CD14-positive monocyte (primary cell): ENCODE results near the gene ABHD5. TPM values are rescaled to one million over a fixed set of nuclear protein-coding genes. Genes with fewer than 3 reads are reported as not detected.
A peak's percentile ranks its signal among the peaks of the same experiment; 100 is the strongest.
"Not testable (repeated sequence)": the region's sequence is repeated elsewhere in the genome, so short reads cannot be mapped to it uniquely, and the experiment has no call there.

Experiments used
- DNase-seq, 3 donors: peaks; one replicate each; pipeline ENCODE4 v3.0.0-alpha.2; 2011 to 2022
- H2AFZ ChIP-seq: 2 replicates; pipeline ENCODE4 v1.6.0; 2012; ENCODE audit warnings: mild to moderate bottlenecking, low read depth, low read length, inconsistent platforms; ENCODE audit not compliant: insufficient read depth, poor library complexity, severe bottlenecking
- H3K27ac ChIP-seq, 2 donors: 1 replicate in 1 of 2; 2 replicates in 1 of 2; pipeline ENCODE4 v1.5.1; 2012 to 2013; ENCODE audit warnings: low read length in 2 of 2, control low read depth in 1 of 2, inconsistent platforms in 1 of 2, low read depth in 1 of 2, mild to moderate bottlenecking in 1 of 2
- H3K27me3 ChIP-seq, 2 donors: one replicate each; pipeline versions ENCODE4 v1.6.0 to v1.6.1; 2011 to 2013; ENCODE audit warnings: low read length in 2 of 2; ENCODE audit not compliant: control insufficient read depth in 2 of 2, insufficient read depth in 2 of 2
- H3K36me3 ChIP-seq, 2 donors: replicated peaks in 1 of 2; 1 replicate in 1 of 2; 2 replicates in 1 of 2; pipeline versions ENCODE4 v1.5.1 to v1.6.1; 2012 to 2013; ENCODE audit warnings: low read length in 2 of 2, control low read depth in 1 of 2, inconsistent platforms in 1 of 2, mild to moderate bottlenecking in 1 of 2; ENCODE audit not compliant: insufficient read depth in 2 of 2, control insufficient read depth in 1 of 2
- H3K4me1 ChIP-seq, 2 donors: 1 replicate in 1 of 2; 2 replicates in 1 of 2; pipeline versions ENCODE4 v1.5.1 to v1.6.1; 2012 to 2013; ENCODE audit warnings: low read length in 2 of 2, control low read depth in 1 of 2, inconsistent platforms in 1 of 2, mild to moderate bottlenecking in 1 of 2, moderate library complexity in 1 of 2; ENCODE audit not compliant: insufficient read depth in 2 of 2, control insufficient read depth in 1 of 2
- H3K4me2 ChIP-seq: replicated peaks from 2 replicates; pipeline ENCODE3; 2012; ENCODE audit warnings: low read length, moderate library complexity, mild to moderate bottlenecking; ENCODE audit not compliant: poor library complexity, severe bottlenecking; ENCODE audit errors: extremely low read depth
- H3K4me3 ChIP-seq, 3 experiments: fragments of 200-600 bp in 1 of 3; sonication (generic) in 1 of 3; replicated peaks in 1 of 3; 1 replicate in 2 of 3; 2 replicates in 1 of 3; pipeline ENCODE4 v1.5.1; 2011 to 2013; ENCODE audit warnings: low read length in 3 of 3, mild to moderate bottlenecking in 3 of 3, control low read depth in 2 of 3, low read depth in 2 of 3, inconsistent platforms in 1 of 3, moderate library complexity in 1 of 3
- H3K79me2 ChIP-seq: 2 replicates; pipeline ENCODE4 v1.6.0; 2012; ENCODE audit warnings: mild to moderate bottlenecking, control low read depth, inconsistent platforms, low read length, moderate library complexity; ENCODE audit not compliant: insufficient read depth
- H3K9ac ChIP-seq: 2 replicates; pipeline ENCODE4 v1.6.0; 2017; ENCODE audit warnings: low read length, mild to moderate bottlenecking; ENCODE audit not compliant: insufficient read depth, poor library complexity, severe bottlenecking
- H3K9me3 ChIP-seq, 2 donors: replicated peaks in 1 of 2; 1 replicate in 1 of 2; 2 replicates in 1 of 2; pipeline versions ENCODE4 v1.5.1 to v1.6.1; 2012 to 2013; ENCODE audit warnings: low read length in 2 of 2, control low read depth in 1 of 2; ENCODE audit not compliant: control insufficient read depth in 1 of 2, insufficient read depth in 1 of 2
- H4K20me1 ChIP-seq: 2 replicates; pipeline ENCODE4 v1.6.0; 2012; ENCODE audit warnings: mild to moderate bottlenecking, low read length, control low read depth, moderate library complexity; ENCODE audit not compliant: insufficient read depth
- H3K27ac Mint-ChIP-seq, 7 donors: one replicate each; pipeline ENCODE4 v1.8.0; 2020; ENCODE audit warnings: mild to moderate bottlenecking in 7 of 7, mixed read lengths in 7 of 7, moderate library complexity in 6 of 7, inconsistent platforms in 2 of 7
- H3K27me3 Mint-ChIP-seq, 3 donors: one replicate each; pipeline ENCODE4 v1.8.0; 2021 to 2022; ENCODE audit warnings: low read depth in 3 of 3, mild to moderate bottlenecking in 3 of 3, mixed read lengths in 3 of 3, moderate library complexity in 3 of 3, inconsistent platforms in 1 of 3
- H3K36me3 Mint-ChIP-seq, 2 donors: one replicate each; pipeline ENCODE4 v1.8.0; 2020; ENCODE audit warnings: mixed read lengths in 2 of 2, inconsistent platforms in 1 of 2, mild to moderate bottlenecking in 1 of 2
- H3K4me1 Mint-ChIP-seq: one replicate; pipeline ENCODE4 v1.8.0; 2020; ENCODE audit warnings: mild to moderate bottlenecking, mixed read lengths
- H3K4me3 Mint-ChIP-seq, 2 donors: one replicate each; pipeline ENCODE4 v1.8.0; 2020; ENCODE audit warnings: mild to moderate bottlenecking in 2 of 2, mixed read lengths in 2 of 2, moderate library complexity in 1 of 2
- H3K9me3 Mint-ChIP-seq, 7 donors: one replicate each; pipeline ENCODE4 v1.8.0; 2020 to 2022; ENCODE audit warnings: mixed read lengths in 7 of 7, mild to moderate bottlenecking in 6 of 7, moderate library complexity in 6 of 7, inconsistent platforms in 2 of 7
- WGBS: methylation state at CpG from one replicate; pipeline ENCODE4 v1.1.5; 2013; ENCODE audit warnings: missing lambda C conversion rate; ENCODE audit not compliant: insufficient coverage; 5-methylcytosine and 5-hydroxymethylcytosine counted together
- intact Hi-C, 2 donors: fragments of 100-400 bp; cut with micrococcal nuclease; formaldehyde crosslinking; loops; one replicate each; pipeline versions ENCODE4 v1.15.0 to v1.15.1; 2023
- polyA plus RNA-seq, 3 donors: library from polyadenylated mRNA; depleted of rRNA in 1 of 3; unstranded in 2 of 3; stranded (reverse) in 1 of 3; fragments of 300-500 nt in 2 of 3; fragments of >200 nt in 1 of 3; fragmentation: Illumina TruSeq in 2 of 3; gene quantifications; 1 replicate in 2 of 3; 2 replicates in 1 of 3; pipeline ENCODE4 v1.2.3, GENCODE V29; 2012 to 2021
- TF ChIP-seq, protein P1 (sequence below): fragments of 200-600 bp; IDR thresholded peaks from one replicate; pipeline ENCODE4 v1.8.0; 2022; ENCODE audit warnings: antibody characterized with exemption, mild to moderate bottlenecking

Gene ABHD5
- polyA plus RNA-seq, 3 donors, result 32.9 to 40.0 (median 34.5) TPM

DNA sequence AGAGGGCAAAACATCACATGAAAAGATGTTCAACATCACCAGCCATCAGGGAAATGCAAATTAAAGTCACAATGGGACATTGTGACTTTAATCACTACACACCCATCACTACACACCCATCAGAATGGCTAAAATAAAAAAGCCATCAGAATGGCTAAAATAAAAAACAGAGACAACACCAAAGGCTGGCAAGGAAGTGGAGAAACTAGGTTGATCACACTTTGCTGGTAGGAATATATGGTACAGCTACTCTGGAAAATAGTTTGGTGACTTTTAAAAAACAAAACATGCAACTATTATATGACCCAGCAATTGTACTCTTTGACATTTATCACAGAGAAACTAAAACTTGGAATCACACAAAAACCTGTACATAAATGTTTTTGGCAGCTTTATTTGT is 15.1 kb upstream of the ABHD5 start:
- no peak overlapping the region for H3K27ac Mint-ChIP-seq
- TF ChIP-seq, protein P1, sequence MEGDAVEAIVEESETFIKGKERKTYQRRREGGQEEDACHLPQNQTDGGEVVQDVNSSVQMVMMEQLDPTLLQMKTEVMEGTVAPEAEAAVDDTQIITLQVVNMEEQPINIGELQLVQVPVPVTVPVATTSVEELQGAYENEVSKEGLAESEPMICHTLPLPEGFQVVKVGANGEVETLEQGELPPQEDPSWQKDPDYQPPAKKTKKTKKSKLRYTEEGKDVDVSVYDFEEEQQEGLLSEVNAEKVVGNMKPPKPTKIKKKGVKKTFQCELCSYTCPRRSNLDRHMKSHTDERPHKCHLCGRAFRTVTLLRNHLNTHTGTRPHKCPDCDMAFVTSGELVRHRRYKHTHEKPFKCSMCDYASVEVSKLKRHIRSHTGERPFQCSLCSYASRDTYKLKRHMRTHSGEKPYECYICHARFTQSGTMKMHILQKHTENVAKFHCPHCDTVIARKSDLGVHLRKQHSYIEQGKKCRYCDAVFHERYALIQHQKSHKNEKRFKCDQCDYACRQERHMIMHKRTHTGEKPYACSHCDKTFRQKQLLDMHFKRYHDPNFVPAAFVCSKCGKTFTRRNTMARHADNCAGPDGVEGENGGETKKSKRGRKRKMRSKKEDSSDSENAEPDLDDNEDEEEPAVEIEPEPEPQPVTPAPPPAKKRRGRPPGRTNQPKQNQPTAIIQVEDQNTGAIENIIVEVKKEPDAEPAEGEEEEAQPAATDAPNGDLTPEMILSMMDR, result no peak
- H3K27me3 Mint-ChIP-seq, result peaks cover 0 to 2% (median 0%) of the 10 kb centered on the region in 3 donors
- no peaks in the 10 kb centered on the region for H3K9me3 ChIP-seq
- H3K4me1 ChIP-seq, result peaks cover 11 to 14% of the 10 kb centered on the region in 2 donors
- H3K4me2 ChIP-seq, result no peak overlapping the region
- no peak overlapping the region for H3K4me3 Mint-ChIP-seq
- peaks cover 7 to 19% (median 15%) of the 10 kb centered on the region in 7 donors for H3K9me3 Mint-ChIP-seq
- H3K36me3 ChIP-seq, result no peaks in the 10 kb centered on the region
- no peak for DNase-seq
- H3K79me2 ChIP-seq, result no peaks in the 10 kb centered on the region
- H3K27ac ChIP-seq, result no peak overlapping the region
- no peaks in the 10 kb centered on the region for H3K27me3 ChIP-seq
- no peaks in the 10 kb centered on the region for H4K20me1 ChIP-seq
- peaks cover 2 to 11% of the 10 kb centered on the region in 2 donors for H3K36me3 Mint-ChIP-seq
- H3K4me1 Mint-ChIP-seq, result peaks cover 11% of the 10 kb centered on the region
- intact Hi-C loops, result no loop called here
- no peak overlapping the region for H3K9ac ChIP-seq
- H2AFZ ChIP-seq, result no peak overlapping the region
- H3K4me3 ChIP-seq, result no peak overlapping the region

DNA sequence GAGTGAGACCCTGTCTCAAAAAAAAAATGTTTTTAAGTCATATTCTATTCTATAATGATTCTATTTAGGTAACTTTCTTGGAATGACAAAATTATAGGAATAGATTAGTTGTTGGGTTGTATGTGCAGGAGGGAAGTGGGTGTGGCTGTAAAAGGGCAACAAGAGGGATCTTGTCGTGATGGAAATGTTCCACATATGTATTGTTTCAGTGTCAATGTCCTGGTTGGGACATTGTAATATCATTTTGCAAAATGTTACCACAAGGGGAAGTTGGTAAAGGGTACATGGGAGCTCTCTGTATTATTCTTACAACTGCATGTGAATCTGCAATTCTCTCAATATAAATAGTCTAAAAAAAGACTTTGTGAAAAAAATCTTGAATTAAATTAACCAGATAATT is 14.3 kb upstream of the ABHD5 start:
- TF ChIP-seq, protein P1, result no peak
- H3K4me2 ChIP-seq, result no peak overlapping the region
- H3K4me3 ChIP-seq, result no peak overlapping the region
- no peak overlapping the region for H2AFZ ChIP-seq
- H3K36me3 Mint-ChIP-seq, result peaks cover 2 to 11% of the 10 kb centered on the region in 2 donors
- H3K36me3 ChIP-seq, result no peaks in the 10 kb centered on the region
- peaks cover 9 to 20% (median 15%) of the 10 kb centered on the region in 7 donors for H3K9me3 Mint-ChIP-seq
- no peak overlapping the region for H3K27ac Mint-ChIP-seq
- H3K79me2 ChIP-seq, result no peaks in the 10 kb centered on the region
- WGBS, result 0% methylated on average over 1 of the region's 1 CpG
- H3K27me3 ChIP-seq, result no peaks in the 10 kb centered on the region
- peaks cover 11% of the 10 kb centered on the region for H3K4me1 Mint-ChIP-seq
- no peaks in the 10 kb centered on the region for H4K20me1 ChIP-seq
- H3K9me3 ChIP-seq, result no peaks in the 10 kb centered on the region
- H3K4me1 ChIP-seq, result peaks cover 11 to 14% of the 10 kb centered on the region in 2 donors
- peak in 1 of 3 donors; percentile 23 for DNase-seq
- intact Hi-C loops, result no loop called here
- H3K27me3 Mint-ChIP-seq, result peaks cover 0 to 2% (median 0%) of the 10 kb centered on the region in 3 donors
- H3K27ac ChIP-seq, result peak overlapping the region in 1 of 2 donors; percentile 22
- H3K4me3 Mint-ChIP-seq, result no peak overlapping the region
- H3K9ac ChIP-seq, result no peak overlapping the region

DNA sequence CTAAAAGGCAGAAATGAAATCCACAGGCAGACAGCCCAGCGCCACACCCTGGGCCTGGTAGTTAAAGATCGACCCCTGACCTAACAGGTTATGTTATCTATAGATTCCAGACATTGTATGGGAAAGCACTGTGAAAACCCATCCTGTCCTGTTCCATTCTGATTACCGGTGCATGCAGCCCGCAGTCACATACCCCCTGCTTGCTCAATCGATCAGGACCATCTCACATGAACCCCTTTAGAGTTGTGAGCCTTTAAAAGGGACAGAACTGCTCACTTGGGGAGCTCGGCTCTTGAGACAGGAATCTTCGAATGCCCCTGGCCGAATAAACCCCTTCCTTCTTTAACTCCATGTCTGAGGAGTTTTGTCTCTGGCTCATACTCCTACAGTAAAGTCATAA is 12.4 kb upstream of the ABHD5 start:
- WGBS, result 98% methylated on average over 5 of the region's 8 CpGs
- not testable (repeated sequence) for H3K27ac ChIP-seq, H3K9ac ChIP-seq

More for the DNA sequence above, 12.4 kb upstream of the ABHD5 start:
- peaks cover 11 to 14% of the 10 kb centered on the region in 2 donors for H3K4me1 ChIP-seq
- H3K36me3 ChIP-seq, H3K27me3 Mint-ChIP-seq, H3K4me3 Mint-ChIP-seq, intact Hi-C loops, H3K79me2 ChIP-seq, H3K27ac Mint-ChIP-seq, DNase-seq, H3K9me3 ChIP-seq, H3K27me3 ChIP-seq, H3K4me3 ChIP-seq, H4K20me1 ChIP-seq, H3K4me2 ChIP-seq, H2AFZ ChIP-seq: not testable (repeated sequence)
- peaks cover 2 to 11% of the 10 kb centered on the region in 2 donors for H3K36me3 Mint-ChIP-seq
- peaks cover 14 to 21% (median 16%) of the 10 kb centered on the region in 7 donors for H3K9me3 Mint-ChIP-seq
- peaks cover 11% of the 10 kb centered on the region for H3K4me1 Mint-ChIP-seq
